WI38 (cell line): ENCODE results near the gene PMFBP1.
A peak's percentile ranks its signal among the peaks of the same experiment; 100 is the strongest.

Experiments
- H3K4me3 ChIP-seq: 2 replicates; pipeline ENCODE4 v1.5.1; 2011; ENCODE audit warnings: low read depth, mild to moderate bottlenecking, control low read depth, low read length
- CTCF ChIP-seq: IDR thresholded peaks from 2 replicates; pipeline ENCODE4 v1.5.1; 2012; ENCODE audit warnings: low read depth, mild to moderate bottlenecking, control low read depth, low read length

PMFBP1 gene

DNA sequence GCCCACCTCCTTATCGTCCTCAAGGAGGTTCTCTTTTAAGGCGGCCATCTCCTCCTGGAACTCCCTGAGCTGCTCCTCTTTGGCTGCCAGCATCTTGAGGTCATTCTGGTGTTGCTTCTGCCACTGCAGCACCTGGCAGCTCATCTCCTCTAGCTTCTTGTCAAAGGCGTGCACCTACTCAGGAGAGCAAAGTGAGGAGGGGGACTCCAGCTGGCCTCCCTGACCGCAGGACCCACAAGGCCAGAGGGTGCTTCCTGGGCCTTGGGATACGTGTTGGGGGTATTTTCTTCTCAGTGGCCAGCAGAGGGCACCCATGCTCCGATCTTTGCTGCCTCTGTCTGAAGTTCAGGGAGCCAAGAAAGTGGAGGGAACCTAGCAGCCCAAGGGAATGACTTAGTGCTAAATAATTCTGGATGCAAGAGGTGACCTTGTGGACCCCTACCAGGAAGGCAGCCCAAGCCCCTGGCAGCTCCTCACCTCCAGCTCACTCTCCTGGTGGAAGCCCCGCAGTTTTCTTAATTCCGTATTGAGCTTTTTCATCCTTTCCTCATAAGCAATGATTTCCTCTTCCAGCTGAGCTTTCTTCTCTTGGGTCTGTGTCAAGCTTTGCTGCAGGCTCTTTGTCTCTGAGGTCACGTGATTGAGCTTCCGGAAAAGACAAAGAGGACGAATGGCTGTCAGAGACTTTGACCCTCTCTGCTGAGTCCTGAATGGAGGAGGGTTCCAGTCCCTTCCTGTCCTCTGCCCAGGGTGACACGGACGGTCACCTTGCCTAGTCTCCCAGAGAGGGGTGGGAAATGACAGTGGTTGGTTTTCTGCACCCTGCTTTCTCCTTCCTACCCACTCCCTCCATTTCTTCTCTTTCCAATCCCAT is 47.0 kb downstream of the PMFBP1 start:
- peak; percentile 84 for TF ChIP-seq CTCF
- H3K4me3 ChIP-seq: no peak overlapping the region

DNA sequence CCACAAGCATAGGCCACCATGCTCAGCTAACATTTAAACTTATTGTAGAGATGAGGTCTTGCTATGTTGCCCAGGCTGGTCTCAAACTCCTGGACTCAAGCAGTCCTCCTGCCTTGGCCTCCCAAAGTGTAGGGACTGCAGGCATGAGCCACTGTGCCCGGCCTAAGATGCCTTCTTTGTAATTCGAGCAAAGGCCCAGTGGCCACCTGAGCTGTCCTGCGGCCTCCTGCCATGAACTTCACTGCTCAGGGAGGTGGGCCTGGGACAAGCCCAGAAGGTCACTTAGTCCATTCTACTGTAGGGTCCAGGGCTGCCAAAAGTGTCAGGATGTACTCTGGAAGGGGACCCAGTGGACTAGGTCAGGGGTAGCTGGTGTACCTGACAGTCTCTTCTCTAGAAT is 47.8 kb downstream of the PMFBP1 start:
- H3K4me3 ChIP-seq: no peak overlapping the region
- no peak for TF ChIP-seq CTCF

DNA sequence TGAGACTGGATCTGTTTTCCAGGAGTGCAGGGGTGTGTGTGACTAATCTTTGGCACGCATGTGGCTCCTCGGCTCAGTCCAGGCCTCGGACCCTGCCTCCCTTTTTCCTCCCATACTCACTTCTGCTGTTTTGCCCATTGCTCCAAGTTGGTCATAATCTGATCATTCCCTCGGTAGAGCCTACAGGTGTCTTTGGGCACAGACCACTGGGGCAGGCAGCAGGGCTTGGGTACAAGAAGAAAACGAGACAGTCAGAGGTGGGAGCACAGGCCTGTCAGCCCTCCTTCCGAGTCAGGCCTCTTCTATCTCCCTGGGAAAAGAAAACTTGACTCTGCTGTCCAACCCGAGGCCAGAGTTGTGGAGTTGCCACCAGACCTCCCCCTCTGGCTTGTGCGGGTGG is 48.5 kb downstream of the PMFBP1 start:
- H3K4me3 ChIP-seq: no peak overlapping the region
- no peak for TF ChIP-seq CTCF

- TF ChIP-seq CTCF: no peak
- H3K4me3 ChIP-seq: no peak overlapping the region
These were observed 49.0 kb downstream of the PMFBP1 start for GRCh38 chr16:72122916-72123315.

- H3K4me3 ChIP-seq: no peak overlapping the region
- TF ChIP-seq CTCF: no peak
These were observed 49.6 kb downstream of the PMFBP1 start for GRCh38 chr16:72122308-72122707.

- TF ChIP-seq CTCF: no peak
- no peak overlapping the region for H3K4me3 ChIP-seq
These were observed 51.9 kb downstream of the PMFBP1 start for GRCh38 chr16:72120026-72120425.

- TF ChIP-seq CTCF: no peak
- H3K4me3 ChIP-seq: no peak overlapping the region
These were observed 58.4 kb downstream of the PMFBP1 start for GRCh38 chr16:72113616-72113945.
